KOPT-K1 (cell line): Measurements from ENCODE around the gene FAM161B.
"Not testable (repeated sequence)": the region's sequence is repeated elsewhere in the genome, so short reads cannot be mapped to it uniquely, and the experiment has no call there.

Experiments used
- H3K27ac ChIP-seq: fragments of 200-600 bp; sonication (generic); 2 replicates; pipeline ENCODE4 v1.5.1; 2016; ENCODE audit warnings: antibody characterized with exemption, mild to moderate bottlenecking, low read depth, low read length; ENCODE audit not compliant: poor library complexity, severe bottlenecking
- H3K36me3 ChIP-seq: fragments of 200-600 bp; sonication (generic); 2 replicates; pipeline ENCODE4 v1.5.1; 2017; ENCODE audit warnings: antibody characterized with exemption, mild to moderate bottlenecking, low read length, moderate library complexity; ENCODE audit not compliant: insufficient read depth
- H3K9me3 ChIP-seq: fragments of 200-600 bp; sonication (generic); 2 replicates; pipeline ENCODE4 v1.5.1; 2017; ENCODE audit warnings: antibody characterized with exemption, low read length, mild to moderate bottlenecking; ENCODE audit not compliant: insufficient read depth, poor library complexity, severe bottlenecking

The FAM161B gene

GRCh38 chr14:73961192-73961591 is 11.3 kb upstream of the FAM161B start:
- Histone ChIP-seq H3K27ac (no peak overlapping the region), H3K9me3 (no peaks in the 10 kb centered on the region), H3K36me3 (peaks cover 86% of the 10 kb centered on the region)

GRCh38 chr14:73958591-73958990 is 8.7 kb upstream of the FAM161B start:
- Histone ChIP-seq H3K36me3 (peaks cover 91% of the 10 kb centered on the region), H3K9me3 (no peaks in the 10 kb centered on the region), H3K27ac (no peak overlapping the region)

DNA sequence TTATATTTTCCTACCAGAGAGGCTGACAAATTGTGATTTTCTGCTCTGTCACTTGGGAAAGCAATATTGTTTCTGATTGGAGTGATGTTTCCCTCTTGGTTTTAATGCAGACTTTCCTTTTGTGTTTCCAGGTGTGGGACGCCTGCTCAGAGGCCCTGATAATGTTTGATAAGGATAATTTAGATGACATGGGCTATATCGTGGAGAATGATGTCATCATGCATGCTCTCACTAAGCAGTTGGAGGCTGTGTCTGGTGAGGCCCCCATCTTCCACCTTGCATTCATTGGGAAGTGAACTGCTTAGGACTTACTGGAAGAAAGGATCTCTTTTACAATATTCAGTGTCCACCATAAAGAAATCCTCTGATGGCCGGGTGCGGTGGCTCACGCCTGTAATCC is 5.8 kb upstream of the FAM161B start:
- H3K36me3 ChIP-seq = peaks cover 68% of the 10 kb centered on the region
- no peak overlapping the region for H3K27ac ChIP-seq
- no peaks in the 10 kb centered on the region for H3K9me3 ChIP-seq

- no peak overlapping the region for H3K27ac ChIP-seq
- H3K36me3 ChIP-seq = peaks cover 48% of the 10 kb centered on the region
Measured at GRCh38 chr14:73953731-73954130, 3.8 kb upstream of the FAM161B start.

DNA sequence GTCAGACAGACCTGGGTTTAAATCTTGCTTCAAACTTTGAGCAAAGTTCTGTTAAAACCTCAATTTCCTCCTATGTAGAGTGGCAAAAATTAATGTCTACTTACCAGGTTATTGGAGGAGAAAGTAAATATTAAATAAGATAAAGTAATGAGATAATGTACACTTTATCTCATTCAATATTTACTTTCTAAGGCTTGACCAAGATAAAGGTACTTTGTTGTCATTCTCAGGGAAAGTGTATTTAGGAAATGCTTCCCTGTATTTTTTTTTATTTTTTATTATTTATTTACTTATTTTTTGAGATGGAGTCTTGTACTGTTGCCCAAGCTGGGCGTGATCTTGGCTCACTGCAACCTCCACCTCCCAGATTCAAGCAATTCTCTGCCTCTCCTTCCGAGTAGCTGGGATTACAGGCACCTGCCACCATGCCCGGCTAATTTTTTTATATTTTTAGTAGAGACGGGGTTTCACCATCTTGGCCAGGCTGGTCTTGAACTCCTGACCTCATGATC is 4.7 kb downstream of the FAM161B start:
- H3K36me3 ChIP-seq = no peaks in the 10 kb centered on the region
- H3K27ac ChIP-seq = no peak overlapping the region
- no peaks in the 10 kb centered on the region for H3K9me3 ChIP-seq

More at GRCh38 chr14:73953731-73954130, 3.8 kb upstream of the FAM161B start:
- no peaks in the 10 kb centered on the region for H3K9me3 ChIP-seq

DNA sequence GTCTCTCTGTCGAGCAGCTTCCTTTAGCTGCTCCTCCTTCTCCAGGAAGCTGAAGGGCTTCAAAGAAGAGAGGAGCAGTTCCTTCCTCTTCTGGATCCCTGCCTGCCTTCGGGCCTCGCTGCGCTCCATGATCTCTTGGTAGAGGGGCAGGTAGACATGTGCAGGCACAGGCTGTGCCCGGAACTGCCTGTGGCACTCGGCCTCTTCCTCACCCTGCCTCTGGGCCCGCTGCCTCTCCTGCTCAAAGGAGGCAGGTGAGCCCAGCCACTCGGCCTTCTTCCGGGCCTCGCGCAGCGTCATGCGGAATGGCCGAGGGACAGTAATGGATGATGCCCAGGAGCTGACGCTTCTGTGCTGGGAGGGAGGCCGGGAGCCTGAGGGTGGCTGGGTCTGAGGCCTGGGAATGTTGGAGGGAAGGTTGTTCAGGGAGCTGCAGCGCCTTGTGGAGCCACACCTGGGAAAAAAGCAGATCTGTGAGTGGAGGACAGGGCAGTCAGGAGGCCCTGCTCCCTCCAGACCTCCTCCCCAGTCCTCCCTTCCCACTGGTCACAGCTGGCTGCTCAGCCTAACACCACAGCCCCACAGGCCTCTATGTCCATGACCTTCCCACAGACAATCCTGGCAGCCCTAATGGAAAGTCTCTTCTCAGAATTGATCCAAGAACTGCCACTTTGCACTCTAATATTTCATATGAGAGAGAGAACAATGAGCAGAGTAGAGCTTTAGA is 5.3 kb downstream of the FAM161B start:
- Histone ChIP-seq H3K9me3 (no peaks in the 10 kb centered on the region), H3K27ac (no peak overlapping the region), H3K36me3 (no peaks in the 10 kb centered on the region)

DNA sequence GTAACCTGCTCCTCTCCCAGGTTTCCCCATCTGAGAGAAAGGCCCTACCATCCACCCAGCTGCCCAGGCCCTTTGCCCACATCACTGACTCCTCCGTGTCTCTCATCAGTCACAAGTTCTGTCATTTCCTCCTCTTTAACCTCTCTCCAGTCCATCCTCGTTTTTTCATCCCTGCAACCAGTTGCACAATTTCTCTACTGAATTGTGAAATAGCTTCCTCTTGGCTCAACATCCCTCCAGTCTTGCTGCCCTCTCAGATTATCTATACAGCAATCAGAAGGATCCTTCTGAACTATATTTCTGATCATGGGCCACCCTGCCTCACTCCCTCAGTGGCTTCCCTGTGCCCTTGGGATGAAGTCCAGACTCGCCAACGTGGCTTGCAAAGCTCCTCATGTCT is 6.8 kb downstream of the FAM161B start:
- no peaks in the 10 kb centered on the region for H3K36me3 ChIP-seq
- H3K27ac ChIP-seq = no peak overlapping the region
- H3K9me3 ChIP-seq = no peaks in the 10 kb centered on the region

- H3K36me3 ChIP-seq = peaks cover under 1% of the 10 kb centered on the region; the same call in 1 of the 2 replicates
- no peaks in the 10 kb centered on the region for H3K9me3 ChIP-seq
- H3K27ac ChIP-seq = no peak overlapping the region
Measured at GRCh38 chr14:73942180-73942579, 7.7 kb downstream of the FAM161B start.

- H3K36me3 ChIP-seq = peaks cover 45% of the 10 kb centered on the region
- no peaks in the 10 kb centered on the region for H3K9me3 ChIP-seq
- no peak overlapping the region for H3K27ac ChIP-seq
Measured at GRCh38 chr14:73937012-73937411, 12.9 kb downstream of the FAM161B start.

- H3K9me3 ChIP-seq = no peaks in the 10 kb centered on the region
- H3K36me3 ChIP-seq = peaks cover 50% of the 10 kb centered on the region
- H3K27ac ChIP-seq = no peak overlapping the region
Measured at GRCh38 chr14:73936548-73936947, 13.3 kb downstream of the FAM161B start.

DNA sequence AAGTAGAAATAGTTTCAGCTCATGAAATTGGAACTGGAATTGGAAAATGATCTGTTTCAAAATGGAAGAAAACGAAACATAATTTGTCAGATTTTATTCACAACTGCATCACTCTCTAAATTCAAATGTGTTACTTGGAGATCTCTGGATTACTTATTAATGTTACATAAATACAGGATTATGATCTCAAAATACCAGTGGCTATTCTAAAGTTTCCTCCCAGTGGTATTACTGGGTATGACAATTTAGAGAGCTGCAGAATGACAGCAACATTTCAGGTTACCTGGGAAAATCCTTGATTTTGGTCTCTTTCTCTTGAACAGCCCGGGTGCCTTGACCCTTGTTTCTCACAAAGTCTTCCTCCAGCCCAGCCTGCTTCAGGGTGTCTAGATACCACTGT is 14.2 kb downstream of the FAM161B start:
- H3K36me3 ChIP-seq = peaks cover 58% of the 10 kb centered on the region

DNA sequence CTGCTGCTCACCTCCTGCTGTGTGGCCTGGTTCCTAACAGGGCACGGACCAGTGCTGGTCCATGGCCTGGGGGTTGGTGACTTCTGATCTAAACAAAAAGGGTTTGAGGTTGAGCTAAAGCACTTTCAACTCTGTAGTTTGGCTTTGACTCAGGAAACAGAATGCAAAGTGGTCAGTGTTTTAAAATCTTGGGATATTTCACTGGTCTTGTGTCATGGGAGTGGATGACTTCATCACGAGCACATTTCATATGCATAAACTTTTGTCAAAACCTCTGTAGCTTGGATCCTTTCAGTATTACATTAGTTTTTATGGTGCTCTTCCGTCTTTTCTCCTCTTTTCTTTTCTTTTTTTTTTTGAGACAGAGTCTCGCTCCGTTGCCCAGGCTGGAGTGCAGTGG is 25.6 kb downstream of the FAM161B start:
- peaks cover 99% of the 10 kb centered on the region for H3K36me3 ChIP-seq
- no peak overlapping the region for H3K27ac ChIP-seq
- H3K9me3 ChIP-seq = no peaks in the 10 kb centered on the region

More for the DNA sequence above, 14.2 kb downstream of the FAM161B start:
- Histone ChIP-seq H3K9me3 (no peaks in the 10 kb centered on the region), H3K27ac (no peak overlapping the region)

GRCh38 chr14:73919457-73919856 is 30.4 kb downstream of the FAM161B start:
- H3K36me3 ChIP-seq = peaks cover 93% of the 10 kb centered on the region

DNA sequence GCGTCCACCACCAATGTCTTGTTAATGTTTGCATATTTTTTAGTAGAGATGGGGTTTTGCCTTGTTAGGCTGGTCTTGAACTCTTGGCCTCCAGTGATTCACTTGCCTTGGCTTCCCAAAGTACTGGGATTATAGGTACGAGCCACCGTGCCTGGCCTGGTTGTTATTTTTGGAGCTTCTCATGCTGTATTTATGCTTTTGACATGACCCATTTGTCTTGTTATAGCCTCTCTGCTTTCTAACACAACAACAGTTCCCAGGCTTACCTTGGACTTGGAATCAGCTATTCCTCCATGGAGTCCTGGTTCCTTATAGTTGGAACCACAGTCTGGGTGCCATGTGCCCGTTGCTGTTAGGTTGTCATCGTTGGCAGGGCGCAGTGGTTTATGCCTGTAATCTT is 33.6 kb downstream of the FAM161B start:
- peaks cover 9% of the 10 kb centered on the region for H3K9me3 ChIP-seq
- no peak overlapping the region for H3K27ac ChIP-seq
- peaks cover 93% of the 10 kb centered on the region for H3K36me3 ChIP-seq

More at GRCh38 chr14:73919457-73919856, 30.4 kb downstream of the FAM161B start:
- not testable (repeated sequence) for H3K27ac ChIP-seq, H3K9me3 ChIP-seq

DNA sequence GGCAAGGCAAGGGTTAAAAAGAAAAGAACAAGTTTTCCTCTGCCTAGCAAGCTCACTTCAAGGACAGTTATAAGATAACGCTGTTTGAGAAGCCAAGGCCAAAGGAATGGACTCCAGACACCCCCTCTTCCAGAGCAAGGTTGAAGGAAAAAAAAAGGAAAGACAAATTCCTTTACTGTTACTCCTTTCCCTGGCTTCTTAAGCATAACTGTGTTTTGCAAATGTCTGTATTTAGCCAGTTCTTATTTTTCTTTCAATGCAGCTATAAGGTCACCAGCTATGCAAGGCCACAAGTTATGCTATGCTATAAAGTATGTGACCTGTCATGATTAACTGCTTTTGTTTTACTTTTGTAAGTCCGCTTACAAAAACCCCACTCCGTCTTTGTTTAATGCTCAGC is 36.6 kb downstream of the FAM161B start:
- Histone ChIP-seq H3K9me3 (peaks cover 9% of the 10 kb centered on the region), H3K27ac (no peak overlapping the region), H3K36me3 (peaks cover 94% of the 10 kb centered on the region)

DNA sequence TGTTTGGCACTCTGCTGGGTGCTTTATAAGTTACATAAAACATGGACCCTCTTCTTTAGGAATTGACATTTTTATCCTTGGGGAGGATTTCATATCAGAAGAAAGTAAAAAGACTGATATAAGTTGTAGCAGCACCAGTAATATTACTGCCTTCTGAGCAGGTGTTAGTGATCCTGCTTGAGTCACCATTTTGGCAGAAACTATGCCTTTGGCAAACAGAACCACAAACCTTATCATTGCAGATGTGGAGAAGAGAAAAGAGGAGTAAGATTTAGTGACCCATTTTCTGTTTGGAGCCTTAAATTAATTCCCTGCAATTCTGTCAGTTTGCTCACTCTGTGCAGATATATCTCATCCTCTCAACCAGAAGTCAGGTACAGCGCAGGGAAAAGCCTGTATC is 40.2 kb downstream of the FAM161B start:
- H3K27ac ChIP-seq = no peak overlapping the region
- peaks cover 98% of the 10 kb centered on the region for H3K36me3 ChIP-seq
- H3K9me3 ChIP-seq = peaks cover 9% of the 10 kb centered on the region
